Cortex of kidney (tissue), 1 donor: Measurements from ENCODE around the gene SMAGP.
"Not testable (repeated sequence)": the region's sequence is repeated elsewhere in the genome, so short reads cannot be mapped to it uniquely, and the experiment has no call there.

Experiments
- DNase-seq: peaks from one replicate; lab custom pipeline; 2025; lab: John Stamatoyannopoulos, UW

The SMAGP gene

GRCh38 chr12:51264297-51264696 lies 5.9 kb downstream of the SMAGP start:
- DNase-seq = no peak

- DNase-seq = no peak
Observed at GRCh38 chr12:51263341-51263740, 6.9 kb downstream of the SMAGP start.

- DNase-seq = no peak
Observed at GRCh38 chr12:51262758-51263177, 7.4 kb downstream of the SMAGP start.

- DNase-seq = not testable (repeated sequence)
Observed at GRCh38 chr12:51259600-51259999, 10.6 kb downstream of the SMAGP start.

- no peak for DNase-seq
Observed at GRCh38 chr12:51254536-51254935, 15.7 kb downstream of the SMAGP start.

- DNase-seq = no peak
Observed at GRCh38 chr12:51253276-51253675, 16.9 kb downstream of the SMAGP start.

GRCh38 chr12:51247523-51248206 lies 22.6 kb downstream of the SMAGP start:
- DNase-seq = no peak

GRCh38 chr12:51246254-51246853 lies 23.9 kb downstream of the SMAGP start:
- no peak for DNase-seq

GRCh38 chr12:51245476-51246253 lies 24.6 kb downstream of the SMAGP start:
- DNase-seq = no peak

GRCh38 chr12:51244269-51244668 lies 25.9 kb downstream of the SMAGP start:
- DNase-seq = no peak

GRCh38 chr12:51242876-51243275 lies 27.3 kb downstream of the SMAGP start:
- DNase-seq = no peak

- no peak for DNase-seq
Observed at GRCh38 chr12:51242120-51242519, 28.1 kb downstream of the SMAGP start.

- no peak for DNase-seq
Observed at GRCh38 chr12:51240971-51241370, 29.2 kb downstream of the SMAGP start.

- peak; percentile 55 for DNase-seq
Observed at GRCh38 chr12:51238510-51239334, 31.5 kb downstream of the SMAGP start, which contains the start of gene DAZAP2. Gene DAZAP2 (plus strand): TSS chr12:51238826. CDS start chr12:51238908, 82 bp downstream.

GRCh38 chr12:51238037-51238509 lies 32.1 kb downstream of the SMAGP start:
- DNase-seq = no peak

- no peak for DNase-seq
Observed at GRCh38 chr12:51234530-51234929, 35.7 kb downstream of the SMAGP start.

GRCh38 chr12:51232642-51233041 lies 37.6 kb downstream of the SMAGP start:
- DNase-seq = no peak

- DNase-seq = no peak
Observed at GRCh38 chr12:51229116-51229809, 41.0 kb downstream of the SMAGP start.

GRCh38 chr12:51227962-51228361 lies 42.3 kb downstream of the SMAGP start:
- DNase-seq = no peak

- DNase-seq = not testable (repeated sequence)
Observed at GRCh38 chr12:51227112-51227511, 43.1 kb downstream of the SMAGP start.

GRCh38 chr12:51225771-51226170 lies 44.4 kb downstream of the SMAGP start:
- DNase-seq = no peak
